Progenitor cell of endocrine pancreas (in vitro differentiated cells): ENCODE data around the gene ZDHHC1. TPM values are rescaled to one million over a fixed set of nuclear protein-coding genes. Genes with fewer than 3 reads are reported as not detected.
A peak's percentile ranks its signal among the peaks of the same experiment; 100 is the strongest.

Experiments used
- DNase-seq: peaks from one replicate; pipeline ENCODE4 v3.0.0; 2021; ENCODE audit warnings: low spot score; ENCODE audit not compliant: unreplicated experiment
- H3K27ac Mint-ChIP-seq: 2 replicates; pipeline ENCODE4 v1.8.0; 2021; ENCODE audit warnings: mild to moderate bottlenecking, moderate library complexity, mixed read lengths
- H3K27me3 Mint-ChIP-seq: 2 replicates; pipeline ENCODE4 v1.8.0; 2021; ENCODE audit warnings: mixed read lengths
- H3K36me3 Mint-ChIP-seq: 2 replicates; pipeline ENCODE4 v1.8.0; 2022; ENCODE audit warnings: mixed read lengths; ENCODE audit not compliant: insufficient read depth
- H3K4me1 Mint-ChIP-seq: 2 replicates; pipeline ENCODE4 v1.8.0; 2021; ENCODE audit warnings: low read depth, mixed read lengths
- H3K4me3 Mint-ChIP-seq: 2 replicates; pipeline ENCODE4 v1.8.0; 2021; ENCODE audit warnings: low read depth, mild to moderate bottlenecking, moderate library complexity, mixed read lengths
- H3K9me3 Mint-ChIP-seq: 2 replicates; pipeline ENCODE4 v1.8.0; 2021; ENCODE audit warnings: low read depth, mixed read lengths
- CTCF ChIP-seq: fragments of 200-600 bp; sonication (generic); IDR thresholded peaks from one replicate; pipeline ENCODE4 v1.5.0; 2021; ENCODE audit warnings: antibody characterized with exemption, mild to moderate bottlenecking; ENCODE audit not compliant: unreplicated experiment
- total RNA-seq: library from RNA; stranded (reverse); gene quantifications from 2 replicates; pipeline ENCODE4 v1.2.1, GENCODE V29; 2021

Gene ZDHHC1
- total RNA-seq, 1 donor from 2014 or later = 16.5 TPM

DNA sequence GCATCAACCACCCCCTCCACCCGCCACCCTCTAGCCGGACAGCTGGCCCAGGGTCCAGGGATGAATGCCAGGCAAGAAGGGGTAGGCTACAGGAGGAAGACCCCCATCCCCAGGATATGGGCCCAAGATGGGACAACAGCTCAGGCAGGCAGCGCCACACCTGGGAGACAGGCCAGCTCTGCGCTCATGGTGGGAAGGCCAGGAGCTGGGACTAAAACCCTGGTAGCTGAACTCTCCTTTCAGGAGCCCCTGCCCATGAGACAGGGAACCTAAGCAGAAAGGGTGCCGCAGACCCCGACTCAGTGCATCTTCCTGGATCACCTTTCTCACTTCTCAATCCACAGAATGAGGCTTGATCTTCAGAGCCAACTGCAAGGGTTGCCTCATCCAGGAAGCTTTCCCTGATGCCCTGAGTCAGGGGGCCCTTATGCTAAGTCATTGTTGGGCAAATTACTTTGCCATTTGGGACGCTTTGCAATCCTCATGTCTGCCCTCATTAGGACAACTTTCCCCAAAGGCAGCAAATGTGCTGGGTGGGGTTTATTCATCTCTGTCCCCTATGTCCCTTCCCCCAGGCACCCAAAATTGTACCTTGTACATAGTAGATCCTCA lies 9.0 kb downstream of the ZDHHC1 start:
- H3K27me3 Mint-ChIP-seq = peaks cover under 1% of the 10 kb centered on the region
- TF ChIP-seq CTCF = no peak
- no peaks in the 10 kb centered on the region for H3K9me3 Mint-ChIP-seq
- H3K36me3 Mint-ChIP-seq = no peaks in the 10 kb centered on the region
- H3K4me1 Mint-ChIP-seq = peaks cover 11% of the 10 kb centered on the region
- H3K4me3 Mint-ChIP-seq = no peak overlapping the region
- no peak overlapping the region for H3K27ac Mint-ChIP-seq
- DNase-seq = no peak

- Mint-ChIP-seq H3K9me3 (no peaks in the 10 kb centered on the region), H3K36me3 (no peaks in the 10 kb centered on the region), H3K4me1 (peaks cover 12% of the 10 kb centered on the region), H3K4me3 (no peak overlapping the region), H3K27me3 (peaks cover 9% of the 10 kb centered on the region), H3K27ac (no peak overlapping the region)
- no peak for TF ChIP-seq CTCF
- no peak for DNase-seq
Observed at GRCh38 chr16:67406111-67406971, 9.9 kb downstream of the ZDHHC1 start.

- H3K4me1 Mint-ChIP-seq = peaks cover 12% of the 10 kb centered on the region
- no peak for TF ChIP-seq CTCF
- no peak overlapping the region for H3K4me3 Mint-ChIP-seq
- no peaks in the 10 kb centered on the region for H3K36me3 Mint-ChIP-seq
- no peaks in the 10 kb centered on the region for H3K9me3 Mint-ChIP-seq
- H3K27ac Mint-ChIP-seq = no peak overlapping the region
- peaks cover 9% of the 10 kb centered on the region for H3K27me3 Mint-ChIP-seq
- no peak for DNase-seq
Observed at GRCh38 chr16:67405336-67405735, 10.9 kb downstream of the ZDHHC1 start.

- no peaks in the 10 kb centered on the region for H3K9me3 Mint-ChIP-seq
- no peaks in the 10 kb centered on the region for H3K36me3 Mint-ChIP-seq
- no peak overlapping the region for H3K4me3 Mint-ChIP-seq
- peaks cover 12% of the 10 kb centered on the region for H3K4me1 Mint-ChIP-seq
- H3K27me3 Mint-ChIP-seq = peaks cover 9% of the 10 kb centered on the region
- no peak for DNase-seq
- H3K27ac Mint-ChIP-seq = peak overlapping the region; percentile 37
- no peak for TF ChIP-seq CTCF
Observed at GRCh38 chr16:67404740-67405226, 11.5 kb downstream of the ZDHHC1 start.

GRCh38 chr16:67403976-67404555 lies 12.2 kb downstream of the ZDHHC1 start:
- no peaks in the 10 kb centered on the region for H3K9me3 Mint-ChIP-seq
- peaks cover 12% of the 10 kb centered on the region for H3K4me1 Mint-ChIP-seq
- no peak overlapping the region for H3K27ac Mint-ChIP-seq

More at GRCh38 chr16:67403976-67404555, 12.2 kb downstream of the ZDHHC1 start:
- TF ChIP-seq CTCF = no peak
- Mint-ChIP-seq H3K27me3 (peaks cover 9% of the 10 kb centered on the region), H3K36me3 (no peaks in the 10 kb centered on the region), H3K4me3 (no peak overlapping the region)
- no peak for DNase-seq
